CD4-positive, alpha-beta T cell treated with Interleukin-12 subunit alpha and Interleukin-12 subunit beta, for 1 hour (primary cell): ENCODE measurements around the gene DGAT2.

ENCODE experiments used
- DNase-seq: peaks from one replicate; pipeline ENCODE4 v3.0.0-alpha.2; 2020

DGAT2 gene

DNA sequence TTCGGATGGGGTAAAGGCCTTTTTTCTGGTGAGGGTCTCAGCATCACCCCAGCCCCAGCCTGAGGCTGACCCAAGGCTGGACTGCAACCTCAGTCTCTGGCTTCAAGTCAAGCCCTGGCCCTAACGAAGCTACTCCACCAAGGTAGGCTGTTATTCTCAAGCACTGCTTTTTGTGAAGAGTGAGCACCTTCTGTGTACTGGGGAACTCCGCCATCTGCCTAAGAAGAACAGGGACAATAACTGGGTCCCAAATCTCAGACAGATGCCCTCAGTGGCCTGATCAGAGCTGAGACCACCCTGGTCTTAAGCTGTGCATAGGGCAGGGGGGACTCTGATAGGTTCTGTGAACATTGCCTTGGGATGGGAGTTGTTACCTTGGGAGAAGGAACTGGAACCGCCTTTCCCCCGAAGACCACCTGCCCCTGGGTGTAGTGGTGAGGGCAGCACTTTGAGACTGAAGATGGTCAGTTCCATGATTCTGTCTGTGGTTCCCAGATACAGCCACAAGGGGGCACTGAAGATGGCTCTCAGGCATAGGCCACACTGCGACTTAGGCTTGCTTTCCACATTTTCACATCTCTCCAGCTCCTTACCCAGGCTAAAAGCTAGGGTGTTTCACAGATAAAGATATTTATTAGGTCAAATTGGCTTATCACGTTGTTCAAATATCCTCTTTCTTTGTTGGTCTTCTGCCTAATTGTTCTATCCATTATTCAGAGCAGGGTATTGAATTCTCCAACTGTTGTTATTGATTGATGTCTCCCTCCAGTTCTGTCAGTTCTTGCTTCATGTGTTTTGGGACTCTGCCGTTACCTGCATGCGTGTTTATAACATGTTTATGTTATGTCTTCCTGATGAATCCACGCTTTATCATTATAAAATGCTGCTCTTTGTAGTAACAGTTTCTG is 34.6 kb downstream of the DGAT2 start:
- DNase-seq: peak; percentile 76

DNA sequence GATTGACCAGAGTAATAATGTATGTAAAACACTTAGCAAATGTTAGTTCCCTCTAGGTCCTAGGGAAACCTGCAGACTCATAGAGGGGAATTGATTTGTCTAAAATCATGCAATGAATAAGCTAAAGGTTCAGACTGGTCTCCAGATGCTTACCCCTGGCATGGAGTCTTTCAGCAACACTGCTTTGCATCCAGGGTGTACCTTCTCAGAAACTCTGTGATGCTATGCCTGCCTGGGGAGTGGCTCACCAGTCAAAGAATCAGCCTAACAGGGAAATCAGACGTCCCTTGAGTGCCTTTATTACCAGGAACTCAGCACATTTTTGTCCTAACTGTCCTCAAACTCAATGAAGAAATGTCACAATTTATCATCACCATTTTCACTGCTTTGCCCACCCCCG is 40.5 kb downstream of the DGAT2 start:
- DNase-seq: no peak

GRCh38 chr11:75809991-75810390 is 41.4 kb downstream of the DGAT2 start:
- DNase-seq: no peak

GRCh38 chr11:75810637-75811390 is 42.2 kb downstream of the DGAT2 start:
- no peak for DNase-seq

DNA sequence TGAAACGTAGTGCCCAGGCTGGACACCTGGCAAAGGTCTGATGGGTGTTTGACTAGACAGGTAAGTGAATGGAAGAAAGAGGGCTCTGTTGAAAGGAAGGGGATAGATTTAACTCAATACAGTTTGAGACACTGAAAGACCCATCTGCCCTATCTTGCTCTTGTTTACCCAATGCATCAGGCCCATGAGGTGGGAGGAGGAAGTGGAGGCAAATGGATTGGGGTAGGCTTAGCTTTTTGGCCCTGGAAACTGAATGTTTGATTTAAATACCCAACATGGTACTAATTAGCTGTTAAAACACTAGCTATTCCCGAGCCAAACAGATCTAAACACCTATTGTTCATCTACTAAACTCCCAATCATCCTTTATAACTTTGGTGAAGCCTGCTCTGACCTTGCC is 42.9 kb downstream of the DGAT2 start:
- DNase-seq: no peak

DNA sequence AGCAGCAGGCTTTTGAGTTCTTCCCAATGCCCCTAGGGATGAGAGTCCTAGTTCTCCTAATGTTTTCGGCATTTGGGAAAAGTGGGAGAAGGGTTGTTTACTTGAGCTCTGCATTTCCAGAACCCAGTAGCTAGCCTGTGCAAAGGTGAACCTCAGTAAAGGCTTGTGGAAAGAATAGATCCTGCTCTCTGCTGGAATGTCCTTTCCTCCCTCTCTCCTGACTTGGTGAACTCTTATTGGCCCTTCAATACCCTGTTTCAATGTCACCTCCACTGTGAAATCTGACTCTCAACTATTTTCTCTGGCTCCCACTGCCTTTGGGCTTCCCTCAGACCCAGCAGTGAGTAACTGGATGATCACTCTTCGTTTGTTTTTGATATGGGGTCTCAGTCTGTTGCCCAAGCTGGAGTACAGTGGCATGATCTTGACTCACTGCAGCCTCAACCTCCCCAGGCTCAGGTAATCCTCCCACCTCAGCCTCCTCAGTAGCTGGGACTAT is 44.0 kb downstream of the DGAT2 start:
- DNase-seq: no peak

DNA sequence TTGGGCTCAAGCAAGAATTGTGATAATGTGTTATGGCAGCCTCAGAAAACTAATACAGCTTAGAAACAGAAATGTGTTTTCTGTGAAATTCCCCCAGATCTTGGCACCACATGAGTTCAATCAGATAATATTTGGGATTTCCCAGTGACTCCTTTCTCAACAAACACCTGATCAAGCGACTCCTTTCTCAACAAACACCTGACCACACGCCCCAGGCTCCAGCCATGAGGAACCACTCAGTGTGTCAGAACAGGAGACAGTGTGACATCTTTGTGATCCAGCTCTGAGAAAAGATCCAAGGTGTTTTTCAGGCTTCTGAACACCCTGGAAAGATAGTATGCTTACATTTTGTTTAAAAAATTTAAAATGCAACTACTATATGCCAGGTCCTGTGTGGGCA is 44.5 kb downstream of the DGAT2 start:
- no peak for DNase-seq

DNA sequence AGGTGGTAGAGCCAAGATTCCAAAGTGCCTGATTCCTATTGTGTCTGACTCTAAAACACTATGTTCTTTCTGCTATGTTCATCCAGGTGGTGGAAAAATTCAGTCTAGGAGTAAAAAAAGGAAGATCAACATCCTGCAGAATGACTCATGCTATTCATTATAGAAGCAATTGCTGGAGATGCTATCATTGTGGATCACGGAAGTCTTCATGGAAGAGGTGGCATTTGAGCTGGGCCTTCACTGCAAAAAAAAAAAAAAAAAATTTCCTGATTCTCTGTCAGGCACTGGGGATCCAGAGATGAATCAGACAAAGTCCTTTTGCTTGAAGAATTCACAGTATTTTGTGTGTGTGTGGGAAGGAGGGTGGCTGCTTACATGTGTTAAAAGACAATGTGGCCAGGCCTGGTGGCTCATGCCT is 45.1 kb downstream of the DGAT2 start:
- DNase-seq: no peak

DNA sequence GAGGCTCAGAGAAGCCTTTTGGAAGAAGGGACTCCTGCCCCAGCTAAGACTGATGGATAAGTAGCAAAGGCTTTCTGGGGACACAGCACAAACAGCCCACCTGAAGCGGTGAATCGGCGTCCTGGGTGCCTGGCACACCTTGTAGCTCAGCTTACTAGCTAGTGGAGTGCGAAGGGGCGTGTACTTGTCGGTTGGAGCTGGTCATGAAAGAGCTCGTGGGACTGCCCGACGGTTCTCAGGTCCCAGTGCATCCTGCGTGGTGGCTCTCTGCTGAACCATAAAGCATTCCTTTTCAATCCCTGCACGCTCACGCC is 45.7 kb downstream of the DGAT2 start:
- no peak for DNase-seq

GRCh38 chr11:75814677-75815344 is 46.2 kb downstream of the DGAT2 start, which contains the start of gene UVRAG:
TSS of gene UVRAG (plus strand) at chr11:75815210. CDS start at chr11:75815408, 198 bp downstream.
- DNase-seq: peak; percentile 99

DNA sequence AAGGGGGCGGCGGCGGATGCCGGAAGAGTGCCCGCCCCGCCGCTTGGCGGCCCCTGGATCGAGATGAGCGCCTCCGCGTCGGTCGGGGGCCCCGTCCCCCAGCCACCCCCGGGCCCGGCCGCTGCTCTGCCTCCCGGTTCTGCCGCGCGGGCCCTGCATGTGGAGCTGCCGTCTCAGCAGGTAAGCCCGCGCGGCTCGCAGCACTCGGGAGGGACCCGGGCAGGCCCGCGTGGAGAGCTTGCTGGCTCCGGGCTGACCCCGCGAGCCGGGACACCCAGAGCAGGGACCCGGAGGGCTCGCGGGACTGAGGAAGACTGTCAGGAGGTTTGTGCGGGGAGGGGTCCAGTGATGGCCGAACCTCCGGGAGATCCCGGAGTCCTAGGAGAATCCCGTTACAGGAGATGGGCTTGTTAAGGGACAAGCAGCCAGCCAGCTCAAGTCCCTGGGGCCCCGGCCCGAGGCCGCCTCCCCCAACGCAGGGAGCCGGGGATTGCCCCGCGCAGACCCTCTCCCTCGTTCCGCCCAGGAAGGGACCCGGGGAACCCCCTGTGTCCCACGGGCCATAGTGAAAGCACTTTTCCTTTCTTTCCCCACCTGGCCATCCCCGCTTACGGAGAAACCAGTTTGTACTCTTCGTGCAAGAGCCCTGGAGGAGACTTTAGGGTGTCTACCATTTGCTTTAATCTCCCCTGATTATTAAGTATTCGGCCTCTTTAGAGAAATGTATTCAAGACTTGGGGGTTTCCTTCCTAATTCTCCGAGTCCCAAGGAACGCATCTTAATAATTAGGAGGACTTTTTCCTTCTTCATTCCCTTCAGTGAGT is 47.0 kb downstream of the DGAT2 start:
- DNase-seq: peak; percentile 62

GRCh38 chr11:75816561-75817239 is 48.1 kb downstream of the DGAT2 start:
- peak; percentile 15 for DNase-seq

DNA sequence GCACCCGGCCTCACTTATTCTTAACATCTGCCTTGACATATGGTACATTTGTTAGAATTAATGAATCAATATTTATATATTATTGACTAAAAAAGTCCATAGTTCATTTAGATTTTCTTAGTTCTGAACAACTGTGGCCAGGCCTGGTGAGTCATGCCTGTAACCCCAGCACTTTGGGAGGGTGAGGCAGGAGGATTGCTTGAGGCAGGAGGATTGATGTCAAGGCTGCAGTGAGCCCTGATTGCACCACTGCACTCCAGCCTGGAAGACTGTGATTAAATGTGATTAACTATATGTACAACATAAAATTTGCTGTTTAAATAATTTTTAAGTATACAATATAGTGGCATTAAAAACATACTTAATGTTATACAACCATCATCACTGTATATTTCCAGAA is 52.1 kb downstream of the DGAT2 start:
- DNase-seq: no peak

DNA sequence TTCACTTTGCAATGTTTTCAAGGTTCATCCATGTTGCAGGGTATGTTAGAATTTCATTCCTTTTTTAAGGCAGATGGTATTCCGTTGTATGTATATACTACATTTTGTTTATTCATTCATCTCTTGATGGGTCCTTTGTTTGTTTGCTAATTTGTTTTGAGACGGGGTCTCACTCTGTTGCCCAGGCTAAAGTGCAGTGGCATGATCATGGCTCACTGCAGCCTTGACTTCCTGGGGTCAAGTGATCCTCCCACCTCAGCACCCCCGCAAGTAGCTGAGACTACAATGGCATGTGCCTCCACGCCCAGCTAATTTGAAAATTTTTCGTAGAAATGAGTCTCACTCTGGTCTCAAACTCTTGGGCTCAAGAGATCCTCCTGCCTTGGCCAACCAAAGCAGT is 52.6 kb downstream of the DGAT2 start:
- DNase-seq: no peak

GRCh38 chr11:75822541-75822940 is 54.0 kb downstream of the DGAT2 start:
- DNase-seq: no peak

DNA sequence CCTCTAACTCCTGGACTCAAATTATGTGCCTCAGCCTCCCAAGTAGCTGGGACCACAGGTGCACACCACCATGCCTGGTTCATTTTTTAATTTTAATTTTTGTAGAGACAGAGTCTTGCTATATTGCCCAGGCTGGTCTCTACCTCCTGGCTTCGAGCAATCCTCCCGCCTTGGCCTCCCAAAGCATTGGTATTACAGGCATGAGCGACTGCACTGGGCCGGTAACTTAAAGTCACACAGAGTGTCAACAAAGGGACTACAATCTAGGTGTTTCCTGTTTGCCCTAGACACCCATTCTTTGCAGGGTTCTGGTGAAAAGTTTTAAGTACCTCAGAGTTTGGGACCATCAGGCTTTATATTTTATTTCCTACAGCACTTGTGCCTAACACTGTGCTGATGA is 54.8 kb downstream of the DGAT2 start:
- no peak for DNase-seq

GRCh38 chr11:75823946-75824345 is 55.4 kb downstream of the DGAT2 start:
- no peak for DNase-seq

DNA sequence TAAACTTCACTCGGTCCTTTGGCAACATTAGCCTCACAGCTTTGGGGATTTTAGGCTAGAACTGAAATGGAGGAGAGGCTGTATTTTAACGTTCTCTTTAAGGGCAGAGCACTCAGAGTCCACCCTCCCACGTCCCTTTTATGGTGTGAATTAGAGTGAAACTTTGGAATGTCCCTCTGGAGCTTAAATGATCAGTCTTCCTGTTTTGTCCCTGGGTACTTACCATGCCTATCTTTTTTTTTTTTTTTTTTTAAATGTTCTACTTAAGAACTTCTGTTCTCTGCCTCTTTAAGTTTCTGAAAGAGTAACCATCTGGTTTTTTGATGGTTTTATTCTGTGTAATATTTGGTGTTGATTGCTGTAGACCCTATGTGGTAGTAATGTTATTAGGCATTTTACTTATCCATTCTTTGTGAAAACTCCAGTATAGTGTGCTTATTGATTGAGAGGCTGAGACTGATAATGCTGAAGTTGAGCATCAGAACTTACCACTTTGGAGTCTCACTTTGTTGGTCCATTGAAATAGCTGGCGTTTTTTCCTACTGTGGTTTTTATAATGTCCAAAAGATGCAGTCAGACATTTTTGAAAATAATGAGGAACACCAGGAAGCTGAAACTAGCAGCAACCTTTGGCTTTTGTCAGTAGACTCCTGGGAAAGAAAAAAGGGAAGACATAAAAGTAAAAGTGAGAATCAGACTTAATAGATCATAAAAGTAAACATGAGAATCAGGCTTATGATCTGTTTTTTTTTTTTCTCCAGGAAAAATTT is 58.1 kb downstream of the DGAT2 start:
- DNase-seq: no peak

- no peak for DNase-seq
Measured at GRCh38 chr11:75827562-75827961, 59.0 kb downstream of the DGAT2 start.

DNA sequence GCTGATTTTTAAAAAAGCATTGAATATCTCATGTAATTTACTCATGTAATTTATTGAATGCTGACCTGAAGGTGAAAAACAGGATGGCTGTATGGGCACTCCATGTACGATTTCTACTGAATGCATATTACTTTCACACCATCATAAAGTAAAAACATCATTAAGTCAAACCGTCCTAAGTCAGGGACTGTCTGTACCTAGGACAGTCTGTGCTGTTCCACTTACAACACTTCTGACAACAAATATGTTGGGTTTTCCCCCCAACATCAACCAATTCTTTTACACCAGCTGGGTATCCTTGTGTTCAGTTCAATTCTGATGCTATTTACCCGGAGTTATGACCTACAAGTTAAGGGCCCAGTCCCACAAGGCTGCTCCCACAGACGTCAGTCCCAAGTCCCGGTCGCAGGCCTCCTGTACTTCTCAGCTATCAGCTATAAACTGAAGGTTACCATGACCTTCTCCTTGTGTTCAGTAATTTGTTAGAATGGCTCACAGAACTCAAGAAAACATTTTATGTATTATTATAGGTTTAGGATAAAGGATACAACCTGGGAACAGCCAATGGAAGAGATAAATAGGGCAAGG is 63.4 kb downstream of the DGAT2 start:
- no peak for DNase-seq

DNA sequence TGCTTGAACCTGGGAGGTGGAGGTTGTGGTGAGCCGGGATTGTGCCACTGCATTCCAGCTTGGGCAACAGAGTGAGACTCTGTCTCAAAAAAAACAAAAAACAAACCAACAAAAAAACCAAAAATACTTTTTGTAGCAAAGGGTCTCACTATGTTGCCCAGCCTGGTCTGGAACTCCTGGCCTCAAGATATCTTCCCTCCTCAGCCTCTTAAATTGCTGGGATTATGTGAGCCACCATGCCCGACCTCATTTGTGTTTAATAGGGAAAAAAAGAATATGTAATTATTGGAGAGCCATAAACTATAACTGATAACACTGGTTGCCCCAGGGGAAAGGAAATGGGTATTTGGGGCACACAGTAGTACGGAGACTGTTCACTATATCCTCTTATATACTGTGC is 66.2 kb downstream of the DGAT2 start:
- no peak for DNase-seq
